ENCODE results near the gene FAM181A. TPM values are rescaled to one million over a fixed set of nuclear protein-coding genes. Genes with fewer than 3 reads are reported as not detected.

FAM181A gene
- total RNA-seq, 4 donors from 2014 or later: not detected

DNA sequence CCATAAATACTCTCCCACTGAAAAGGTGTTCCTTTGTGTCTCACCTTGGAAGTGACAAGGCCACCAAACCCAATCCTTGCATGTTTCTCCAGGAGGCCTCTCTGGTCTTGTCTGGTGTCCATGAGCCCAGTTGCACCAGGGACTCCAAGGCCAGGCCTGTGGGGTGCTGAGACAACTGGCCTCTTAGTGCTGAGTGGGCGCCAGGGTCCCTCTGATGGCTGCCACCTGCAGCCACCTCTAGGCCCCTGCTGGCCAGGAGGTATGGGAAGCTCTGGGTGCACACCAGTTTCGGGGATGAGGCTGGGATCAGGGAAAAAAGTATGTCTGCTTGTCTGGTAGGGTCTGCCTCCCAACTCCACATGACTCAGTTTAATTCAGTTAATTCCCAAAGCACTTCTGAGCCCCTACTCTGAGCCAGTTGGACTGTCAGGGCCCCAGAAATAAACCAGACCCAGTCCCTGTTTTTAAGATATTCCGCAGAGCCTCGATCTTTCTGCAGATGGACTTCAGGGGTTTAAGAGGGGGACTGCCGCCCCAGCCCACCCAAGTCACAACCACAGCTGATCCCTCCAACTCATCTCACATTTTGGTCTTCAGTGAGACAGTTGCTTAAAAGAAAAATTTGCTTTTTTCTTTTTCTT lies 15.0 kb upstream of the FAM181A start:
- Histone ChIP-seq H3K4me1 (no peaks in the 10 kb centered on the region), H3K27ac (no peak overlapping the region), H3K27me3 (no peaks in the 10 kb centered on the region), H3K4me3 (no peak overlapping the region), H3K36me3 (no peaks in the 10 kb centered on the region), H3K9me3 (peaks cover 0 to 5% (median 0%) of the 10 kb centered on the region in 3 donors)
- ATAC-seq: no peak
- no peak for TF ChIP-seq EP300 (IDR thresholded peaks at IDR 0.05)
- TF ChIP-seq, protein P1, sequence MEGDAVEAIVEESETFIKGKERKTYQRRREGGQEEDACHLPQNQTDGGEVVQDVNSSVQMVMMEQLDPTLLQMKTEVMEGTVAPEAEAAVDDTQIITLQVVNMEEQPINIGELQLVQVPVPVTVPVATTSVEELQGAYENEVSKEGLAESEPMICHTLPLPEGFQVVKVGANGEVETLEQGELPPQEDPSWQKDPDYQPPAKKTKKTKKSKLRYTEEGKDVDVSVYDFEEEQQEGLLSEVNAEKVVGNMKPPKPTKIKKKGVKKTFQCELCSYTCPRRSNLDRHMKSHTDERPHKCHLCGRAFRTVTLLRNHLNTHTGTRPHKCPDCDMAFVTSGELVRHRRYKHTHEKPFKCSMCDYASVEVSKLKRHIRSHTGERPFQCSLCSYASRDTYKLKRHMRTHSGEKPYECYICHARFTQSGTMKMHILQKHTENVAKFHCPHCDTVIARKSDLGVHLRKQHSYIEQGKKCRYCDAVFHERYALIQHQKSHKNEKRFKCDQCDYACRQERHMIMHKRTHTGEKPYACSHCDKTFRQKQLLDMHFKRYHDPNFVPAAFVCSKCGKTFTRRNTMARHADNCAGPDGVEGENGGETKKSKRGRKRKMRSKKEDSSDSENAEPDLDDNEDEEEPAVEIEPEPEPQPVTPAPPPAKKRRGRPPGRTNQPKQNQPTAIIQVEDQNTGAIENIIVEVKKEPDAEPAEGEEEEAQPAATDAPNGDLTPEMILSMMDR (IDR thresholded peaks at IDR 0.05): no peak
- TF ChIP-seq POLR2A (IDR thresholded peaks at IDR 0.05): no peak
- TF ChIP-seq POLR2AphosphoS5 (IDR thresholded peaks at IDR 0.05): no peak
- 66 to 68% methylated on average over 3 to 4 of the region's 5 CpGs for WGBS, 2 donors (ENCODE audit: low coverage in 1 of 2)

DNA sequence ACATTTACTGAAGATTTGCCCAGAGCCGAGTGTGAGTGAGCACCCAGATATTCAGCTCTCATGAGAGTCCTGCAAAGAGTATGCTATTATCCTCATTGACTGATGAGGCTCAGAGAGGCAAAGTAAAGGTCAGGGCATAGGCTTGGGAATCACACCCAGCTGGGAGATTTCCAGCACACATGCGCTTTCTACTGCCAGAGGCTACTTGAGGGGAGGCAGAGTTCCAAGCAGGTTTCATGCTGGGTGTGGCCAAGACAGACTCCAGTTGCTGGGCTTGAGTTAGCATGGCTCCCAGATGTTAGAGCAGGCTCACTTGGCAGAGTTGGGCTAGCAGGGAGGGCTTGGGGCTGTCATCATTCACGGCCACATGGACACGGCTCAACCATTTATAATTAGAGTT lies 14.4 kb upstream of the FAM181A start:
- Histone ChIP-seq H3K4me1 (no peaks in the 10 kb centered on the region), H3K9me3 (peaks cover 0 to 5% (median 0%) of the 10 kb centered on the region in 3 donors), H3K36me3 (no peaks in the 10 kb centered on the region), H3K27me3 (no peaks in the 10 kb centered on the region), H3K27ac (no peak overlapping the region), H3K4me3 (no peak overlapping the region)
- no peak for ATAC-seq
- WGBS, 2 donors (ENCODE audit: low coverage in 1 of 2): 44 to 72% methylated on average over 1 to 3 of the region's 4 CpGs
- TF ChIP-seq EP300 (IDR thresholded peaks at IDR 0.05): no peak
- TF ChIP-seq, protein P1 (IDR thresholded peaks at IDR 0.05): no peak
- no peak for TF ChIP-seq POLR2AphosphoS5 (IDR thresholded peaks at IDR 0.05)
- TF ChIP-seq POLR2A (IDR thresholded peaks at IDR 0.05): no peak

DNA sequence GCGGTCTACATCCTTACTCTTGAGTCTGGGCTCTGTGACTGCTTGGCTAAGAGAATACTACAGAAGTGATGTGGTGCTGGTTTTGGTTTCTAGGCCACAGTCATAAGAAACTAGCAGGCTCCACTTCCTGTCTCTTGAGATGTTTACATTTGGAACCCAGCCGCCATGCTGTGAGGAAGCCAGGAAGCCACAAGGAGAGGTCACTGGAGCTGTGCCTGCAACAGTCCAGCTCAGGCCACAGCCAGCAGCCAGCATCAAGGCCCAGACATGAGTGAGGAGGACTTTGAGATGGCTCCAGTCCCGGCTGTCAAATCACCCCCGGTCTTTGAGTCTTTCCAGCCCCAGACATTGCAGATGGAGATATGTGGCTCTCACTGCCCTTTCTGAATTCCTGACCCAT lies 12.9 kb upstream of the FAM181A start:
- ATAC-seq: no peak
- Histone ChIP-seq H3K4me3 (no peak overlapping the region), H3K4me1 (no peaks in the 10 kb centered on the region), H3K9me3 (peaks cover 0 to 7% (median 0%) of the 10 kb centered on the region in 3 donors), H3K27me3 (no peaks in the 10 kb centered on the region), H3K27ac (no peak overlapping the region), H3K36me3 (no peaks in the 10 kb centered on the region)
- TF ChIP-seq, protein P1 (IDR thresholded peaks at IDR 0.05): no peak
- TF ChIP-seq EP300 (IDR thresholded peaks at IDR 0.05): no peak
- no peak for TF ChIP-seq POLR2AphosphoS5 (IDR thresholded peaks at IDR 0.05)
- TF ChIP-seq POLR2A (IDR thresholded peaks at IDR 0.05): no peak
- WGBS, 2 donors (ENCODE audit: low coverage in 1 of 2): 50 to 71% methylated on average over 1 to 2 of the region's 4 CpGs

DNA sequence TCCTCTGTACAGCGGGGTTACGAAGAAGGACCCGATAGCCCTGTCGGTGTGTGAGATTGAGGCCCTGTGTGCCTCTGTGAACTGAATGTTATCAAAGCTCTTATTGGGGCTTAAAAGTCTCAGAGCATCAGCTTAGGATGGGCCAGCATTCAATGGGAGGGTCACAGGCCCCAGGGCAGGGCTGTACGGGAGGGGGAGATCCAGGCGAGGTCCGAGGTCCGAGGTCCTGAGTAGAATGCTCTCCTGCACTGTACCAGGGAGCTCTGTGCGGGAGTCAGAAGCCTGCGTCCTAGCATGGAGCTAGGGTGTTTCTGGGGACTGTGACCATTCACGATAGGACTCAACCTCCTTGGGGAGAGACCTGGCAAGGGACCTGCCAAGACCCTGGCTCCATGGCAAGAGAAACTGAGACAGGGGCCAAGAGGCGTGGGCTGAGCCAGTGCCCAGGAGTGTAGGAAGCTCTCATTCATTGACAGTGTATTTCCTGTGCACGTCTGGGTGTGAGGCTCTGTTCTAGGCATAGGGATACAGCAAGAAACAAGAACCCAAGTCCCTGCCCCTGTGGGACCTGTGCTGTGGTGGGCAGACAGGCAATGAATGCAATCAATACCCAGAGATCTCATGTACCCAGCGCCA lies 12.0 kb upstream of the FAM181A start:
- Histone ChIP-seq H3K4me3 (no peak overlapping the region), H3K4me1 (no peaks in the 10 kb centered on the region), H3K27me3 (no peaks in the 10 kb centered on the region), H3K9me3 (peaks cover 0 to 13% (median 0%) of the 10 kb centered on the region in 3 donors), H3K27ac (no peak overlapping the region), H3K36me3 (no peaks in the 10 kb centered on the region)
- TF ChIP-seq, protein P1 (IDR thresholded peaks at IDR 0.05): no peak
- no peak for TF ChIP-seq POLR2A (IDR thresholded peaks at IDR 0.05)
- TF ChIP-seq POLR2AphosphoS5 (IDR thresholded peaks at IDR 0.05): no peak
- no peak for TF ChIP-seq EP300 (IDR thresholded peaks at IDR 0.05)
- ATAC-seq: no peak
- 0 to 46% methylated on average over 1 to 3 of the region's 14 CpGs for WGBS, 2 donors (ENCODE audit: low coverage in 1 of 2)

DNA sequence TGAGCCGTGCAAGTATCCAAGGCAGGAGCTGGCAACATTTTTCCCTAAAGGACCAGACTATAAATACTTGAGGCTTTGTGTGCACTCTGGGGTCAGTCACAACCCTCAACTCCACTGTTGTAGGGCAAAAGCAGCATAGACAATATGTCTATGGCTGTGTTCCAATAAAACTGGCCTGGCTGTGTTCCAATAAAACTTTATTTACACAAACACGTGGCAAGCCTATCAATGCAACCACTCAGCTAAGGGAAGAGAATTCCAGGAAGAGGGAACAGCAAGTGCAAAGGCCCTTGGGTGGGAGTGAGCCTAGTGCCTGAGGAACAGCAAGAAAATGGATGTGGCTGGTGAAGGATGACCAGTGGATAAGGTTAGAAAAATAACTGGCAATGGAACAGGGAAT lies 11.3 kb upstream of the FAM181A start:
- H3K27ac ChIP-seq: no peak overlapping the region
- H3K36me3 ChIP-seq: no peaks in the 10 kb centered on the region
- TF ChIP-seq EP300 (IDR thresholded peaks at IDR 0.05) (no peak), POLR2AphosphoS5 (IDR thresholded peaks at IDR 0.05) (no peak), POLR2A (IDR thresholded peaks at IDR 0.05) (no peak)
- TF ChIP-seq, protein P1 (IDR thresholded peaks at IDR 0.05): no peak
- WGBS, 2 donors (ENCODE audit: low coverage in 1 of 2): 28 to 60% methylated on average over 1 to 2 of the region's 2 CpGs
- H3K27me3 ChIP-seq: no peaks in the 10 kb centered on the region
- no peak for ATAC-seq
- no peaks in the 10 kb centered on the region for H3K4me1 ChIP-seq
- H3K9me3 ChIP-seq: peaks cover 0 to 13% (median 0%) of the 10 kb centered on the region in 3 donors
- no peak overlapping the region for H3K4me3 ChIP-seq
